Measurements from ENCODE around the gene LRRC14B.

- TF ChIP-seq CTCF (IDR thresholded peaks at IDR 0.05) (no peak), POLR2AphosphoS5 (IDR thresholded peaks at IDR 0.05) (no peak)
Measured at GRCh38 chr5:144941-145340, 46.4 kb upstream of the LRRC14B start.

All from sigmoid colon (tissue), 4 donors.